ENCODE results near the gene PPARG.

GRCh38 chr3:12423918-12424630, 135.2 kb downstream of the PPARG start:
- no peak for TF ChIP-seq PRDM15 (CRISPR knock-in tag; IDR thresholded peaks at IDR 0.05)
- TF ChIP-seq ZNF121 (CRISPR knock-in tag; IDR thresholded peaks at IDR 0.05), result no peak
